IPS-11a (cell line): Measurements from ENCODE around the gene PTPRG.

Source experiments
- H3K4me3 ChIP-seq: one replicate; pipeline ENCODE4 v1.5.1; 2013; ENCODE audit warnings: low read depth, low read length, control low read depth

Gene PTPRG

DNA sequence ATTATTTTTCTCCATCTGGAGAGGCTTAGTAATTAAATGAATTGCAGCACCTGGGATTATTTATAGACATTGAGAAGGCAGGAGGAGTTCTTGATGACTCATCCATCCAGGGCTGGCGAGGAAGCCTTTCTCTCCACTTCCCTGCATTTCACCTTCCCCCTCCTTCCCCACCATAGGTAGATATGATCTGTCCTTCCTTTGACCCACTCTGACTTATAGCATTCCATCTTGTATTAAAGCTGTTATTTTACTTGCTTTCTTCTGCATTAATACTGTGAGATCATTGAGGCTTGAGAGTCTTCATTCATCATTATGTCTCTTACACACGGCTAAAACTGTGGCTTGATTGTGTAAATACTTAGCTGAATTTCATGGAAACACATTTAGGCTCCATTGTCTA, 523.2 kb downstream of the PTPRG start:
- no peak overlapping the region for H3K4me3 ChIP-seq

GRCh38 chr3:62088472-62089104, 527.2 kb downstream of the PTPRG start:
- no peak overlapping the region for H3K4me3 ChIP-seq

DNA sequence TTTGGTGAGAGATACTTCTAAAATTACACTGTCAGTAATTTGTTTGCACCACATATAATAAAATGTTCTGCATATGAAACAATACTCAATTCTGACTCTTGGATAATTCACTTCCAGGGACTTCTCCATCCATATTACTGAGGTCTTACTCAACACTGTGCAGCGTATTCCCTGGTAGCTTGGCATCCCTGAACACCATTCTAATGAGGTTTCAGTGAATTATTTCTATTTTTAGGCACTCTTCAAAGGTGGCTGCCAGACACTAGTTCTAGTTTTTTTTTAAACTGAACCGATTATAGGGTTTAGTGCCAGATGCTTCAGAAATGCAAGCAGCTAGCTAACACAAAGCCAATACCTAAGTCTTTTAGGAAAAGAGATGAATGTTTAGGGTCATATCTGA, 528.7 kb downstream of the PTPRG start:
- no peak overlapping the region for H3K4me3 ChIP-seq

DNA sequence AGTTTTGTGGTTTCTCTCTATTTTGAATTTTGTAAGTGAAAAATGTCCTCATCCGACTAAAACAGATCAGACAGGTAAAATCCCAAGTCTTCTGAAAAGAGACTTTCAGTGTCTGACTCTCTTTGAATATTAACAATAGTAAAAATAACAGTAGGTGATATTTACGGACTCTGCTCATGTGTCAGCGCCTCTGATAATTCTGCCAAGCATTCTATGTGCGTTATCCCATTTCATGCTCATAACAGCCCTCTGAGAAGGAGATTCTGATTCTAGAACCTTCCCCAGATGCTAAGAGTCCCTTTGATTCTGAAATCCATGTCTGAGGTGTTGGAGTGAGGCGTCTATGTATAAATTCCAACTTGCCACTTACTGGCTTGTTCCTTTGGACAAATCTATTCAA, 529.1 kb downstream of the PTPRG start:
- H3K4me3 ChIP-seq = no peak overlapping the region

- H3K4me3 ChIP-seq = no peak overlapping the region
Observed at GRCh38 chr3:62093025-62093424, 531.7 kb downstream of the PTPRG start.

GRCh38 chr3:62094461-62094860, 533.1 kb downstream of the PTPRG start:
- H3K4me3 ChIP-seq = no peak overlapping the region

- no peak overlapping the region for H3K4me3 ChIP-seq
Observed at GRCh38 chr3:62095080-62095479, 533.7 kb downstream of the PTPRG start.

- H3K4me3 ChIP-seq = no peak overlapping the region
Observed at GRCh38 chr3:62095756-62096155, 534.4 kb downstream of the PTPRG start.

DNA sequence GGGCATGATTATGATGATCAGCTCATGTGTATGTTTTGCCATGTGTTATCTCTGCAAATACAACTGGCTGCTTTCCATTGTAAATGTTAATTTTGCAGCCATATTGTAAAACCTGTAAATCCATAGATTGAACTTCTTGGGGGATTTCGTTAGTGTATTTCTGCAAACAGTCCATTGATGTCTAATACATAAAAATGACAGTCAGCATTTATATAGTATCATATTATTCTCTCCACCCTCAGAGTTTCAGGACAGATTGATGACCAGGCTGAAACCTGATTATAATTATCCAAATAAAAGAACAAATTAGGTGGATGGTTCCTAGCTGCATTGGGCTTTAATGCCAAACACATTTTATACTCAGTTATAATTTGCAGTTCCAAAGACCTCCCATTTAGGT, 535.1 kb downstream of the PTPRG start:
- no peak overlapping the region for H3K4me3 ChIP-seq

- no peak overlapping the region for H3K4me3 ChIP-seq
Observed at GRCh38 chr3:62097121-62097520, 535.8 kb downstream of the PTPRG start.

GRCh38 chr3:62098646-62099365, 537.4 kb downstream of the PTPRG start:
- no peak overlapping the region for H3K4me3 ChIP-seq

- H3K4me3 ChIP-seq = no peak overlapping the region
Observed at GRCh38 chr3:62100282-62100989, 539.1 kb downstream of the PTPRG start.

GRCh38 chr3:62101488-62101887, 540.1 kb downstream of the PTPRG start:
- H3K4me3 ChIP-seq = no peak overlapping the region

GRCh38 chr3:62103531-62103930, 542.2 kb downstream of the PTPRG start:
- no peak overlapping the region for H3K4me3 ChIP-seq

DNA sequence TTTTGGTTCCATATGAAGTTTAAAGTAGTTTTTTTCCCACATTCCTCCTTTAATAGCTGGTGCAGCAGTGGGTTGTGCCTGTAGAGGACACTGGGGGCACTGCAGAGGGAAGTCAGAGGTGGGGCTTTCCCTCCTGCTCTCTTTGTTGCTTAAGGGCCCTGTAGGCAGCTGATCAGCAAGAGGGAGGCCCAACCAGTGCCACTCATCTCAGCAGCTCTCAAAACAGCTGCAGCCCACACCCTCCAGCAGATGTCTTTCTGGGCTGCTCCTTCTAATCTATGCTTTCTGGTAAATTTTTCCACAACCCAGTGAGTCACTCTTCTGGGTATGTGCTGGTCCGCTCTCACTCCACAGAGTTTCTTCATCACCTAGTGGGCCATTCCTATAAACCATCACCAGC, 548.2 kb downstream of the PTPRG start:
- H3K4me3 ChIP-seq = no peak overlapping the region

- no peak overlapping the region for H3K4me3 ChIP-seq
Observed at GRCh38 chr3:62110443-62111225, 549.3 kb downstream of the PTPRG start.

GRCh38 chr3:62113092-62113491, 551.7 kb downstream of the PTPRG start:
- no peak overlapping the region for H3K4me3 ChIP-seq

GRCh38 chr3:62114763-62115162, 553.4 kb downstream of the PTPRG start:
- no peak overlapping the region for H3K4me3 ChIP-seq

DNA sequence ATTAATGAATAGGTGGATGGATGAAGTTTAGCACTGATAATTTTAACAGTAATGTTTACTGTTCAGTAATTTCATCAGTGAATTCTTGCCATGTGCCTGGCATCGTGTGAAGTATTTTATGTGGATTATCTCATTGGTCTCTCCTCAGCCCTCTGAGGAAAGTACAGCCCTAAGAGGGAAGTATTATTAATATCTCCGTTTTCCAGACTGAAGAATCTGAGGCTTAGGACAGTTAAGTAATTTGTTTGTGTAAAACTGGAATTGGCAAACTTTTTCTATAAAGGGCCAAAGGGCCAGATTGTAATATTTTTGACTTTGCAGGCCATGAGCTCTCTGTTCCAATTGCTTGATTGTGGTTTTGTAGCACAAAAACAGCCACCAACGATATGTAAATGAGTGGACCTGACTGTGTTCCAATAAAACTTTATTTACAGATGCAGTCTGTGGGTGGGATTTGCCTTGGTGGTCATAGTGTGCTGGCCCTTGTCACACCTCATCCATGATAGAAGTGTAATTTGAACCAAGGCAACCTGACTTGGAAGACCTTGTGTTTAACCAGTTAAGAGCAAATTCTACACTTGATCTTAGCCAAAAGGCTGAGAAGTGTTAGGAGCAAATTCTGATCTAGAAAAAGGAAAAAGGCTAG, 556.7 kb downstream of the PTPRG start:
- no peak overlapping the region for H3K4me3 ChIP-seq

DNA sequence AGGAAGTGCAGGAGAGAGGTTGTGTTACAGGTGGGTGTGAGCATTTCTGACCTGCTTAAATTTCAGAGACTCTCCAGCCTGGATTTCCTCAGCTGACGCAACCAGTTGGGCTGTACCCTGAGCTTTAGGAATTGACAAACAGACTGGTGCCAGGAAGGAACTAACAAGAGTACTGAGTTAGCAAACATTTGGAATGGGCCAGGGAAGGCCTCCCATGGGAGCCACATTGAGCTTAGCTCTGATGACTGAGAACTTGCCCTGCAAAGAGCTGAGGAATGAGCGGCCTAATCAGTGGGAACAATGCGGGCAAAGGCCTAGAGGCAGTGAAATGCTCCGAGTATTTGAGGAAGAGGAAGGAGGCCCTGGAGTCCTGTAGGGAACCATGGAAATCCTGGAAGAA, 557.8 kb downstream of the PTPRG start:
- H3K4me3 ChIP-seq = no peak overlapping the region

DNA sequence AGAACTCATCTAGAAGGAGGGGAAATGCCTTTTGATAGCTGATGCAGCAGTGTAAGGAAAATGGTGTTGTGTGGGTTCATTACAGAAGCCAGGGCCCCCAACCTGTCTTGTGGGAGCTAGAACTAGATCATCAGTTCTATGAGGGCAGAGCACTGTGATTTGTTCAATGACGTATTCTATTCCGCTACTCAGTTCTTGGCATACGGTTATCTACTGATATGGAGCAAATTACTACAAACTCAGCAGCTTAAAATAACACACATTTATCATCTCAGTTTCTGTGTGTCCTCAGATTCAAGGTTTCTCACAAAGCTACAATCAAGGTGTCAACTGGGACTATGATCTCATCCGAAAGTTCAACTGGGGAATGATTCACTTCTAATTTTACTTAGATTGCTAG, 561.4 kb downstream of the PTPRG start:
- H3K4me3 ChIP-seq = no peak overlapping the region
